Measurements from ENCODE around the gene RAPGEF1.
"Not testable (repeated sequence)": the region's sequence is repeated elsewhere in the genome, so short reads cannot be mapped to it uniquely, and the experiment has no call there.

Gene RAPGEF1

DNA sequence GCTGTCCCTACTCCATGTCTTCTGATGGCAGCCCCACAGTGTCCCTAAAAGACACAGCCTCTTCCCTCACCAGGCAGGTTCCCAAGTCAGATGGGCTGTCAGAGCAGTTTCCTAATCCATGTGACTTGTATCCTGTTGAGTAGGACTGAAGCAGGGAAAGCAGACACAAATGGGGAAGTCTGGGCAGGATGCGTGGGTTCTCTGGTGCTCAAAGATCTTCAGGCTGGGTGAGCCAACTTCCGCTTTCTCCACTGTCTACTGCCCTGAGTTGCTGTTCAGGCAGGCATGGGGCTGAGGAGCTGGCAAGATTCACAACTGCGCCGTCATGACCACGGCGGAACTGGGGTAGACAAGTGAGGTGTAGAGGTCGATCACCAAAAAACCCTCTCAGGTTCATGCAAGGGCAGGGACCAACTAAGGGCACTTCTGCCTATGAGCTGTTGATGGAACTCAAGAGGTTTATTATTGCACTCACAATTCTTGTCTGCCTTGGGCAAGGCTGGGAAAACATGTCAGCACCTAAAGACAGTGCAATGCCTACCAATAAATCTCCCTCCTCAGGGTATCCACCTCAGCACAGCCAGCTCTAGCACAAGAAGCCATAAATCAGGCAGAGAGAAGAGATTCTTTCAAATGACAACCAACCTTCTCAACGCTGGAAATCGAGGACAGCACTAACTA is 83.4 kb downstream of the RAPGEF1 start:
- peak in 37 of 58 donors; percentile 22 to 82 (median 50) for DNase-seq

DNA sequence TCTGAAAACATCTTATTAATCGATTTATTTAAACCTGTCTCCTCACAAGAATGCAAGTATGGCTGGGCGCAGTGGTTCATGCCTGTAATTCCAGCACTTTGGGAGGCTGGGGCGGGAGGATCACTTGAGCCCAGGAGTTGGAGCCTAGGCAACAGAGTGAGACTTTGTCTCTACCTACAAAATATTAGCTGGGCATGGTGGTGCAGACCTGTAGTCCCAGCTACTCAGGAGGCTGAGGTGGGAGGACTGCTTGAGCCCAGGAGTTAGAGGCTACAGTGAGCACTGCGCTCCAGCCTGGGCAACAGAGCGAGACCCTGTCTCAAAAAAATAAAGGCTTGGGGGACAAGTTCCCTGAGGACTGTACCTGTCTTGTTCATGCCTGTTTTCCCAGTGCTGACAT is 85.5 kb downstream of the RAPGEF1 start:
- not testable (repeated sequence) for DNase-seq

DNA sequence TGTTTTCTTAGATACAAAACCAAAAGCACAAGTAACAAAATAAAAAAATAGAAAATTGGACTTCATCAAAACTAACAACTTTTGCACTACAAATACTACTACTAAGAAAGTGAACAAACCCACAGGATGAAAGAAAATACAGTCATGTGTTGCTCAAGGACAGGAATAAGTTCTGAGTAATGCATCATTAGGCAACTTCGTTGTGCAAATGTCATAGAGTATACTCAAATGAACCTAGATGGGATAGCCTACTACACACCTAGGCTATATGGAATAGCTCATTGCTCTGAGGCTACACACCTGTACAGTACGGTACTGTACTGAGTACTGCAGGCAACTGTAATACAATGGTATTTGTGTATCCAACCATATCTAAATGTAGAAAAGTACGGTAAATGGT is 88.3 kb downstream of the RAPGEF1 start:
- no peak for DNase-seq

DNA sequence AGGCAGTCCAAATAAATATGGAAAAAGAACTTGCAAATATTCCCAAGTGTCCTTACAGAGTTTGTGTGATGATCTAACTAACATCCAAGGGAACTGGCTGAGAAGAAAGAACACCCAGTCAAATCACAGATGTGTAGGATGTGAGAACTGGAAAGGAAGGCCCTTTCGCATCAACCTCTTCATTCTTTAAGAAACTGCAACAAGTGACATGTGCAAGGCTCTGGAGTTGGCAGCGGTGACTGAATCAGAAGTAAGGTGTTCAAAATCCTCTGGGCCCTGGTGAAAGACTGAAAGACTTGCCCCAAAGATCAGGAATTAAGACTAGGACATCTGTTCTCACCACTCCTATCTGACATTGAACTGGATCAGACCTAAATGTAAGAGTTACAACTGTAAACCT is 88.7 kb downstream of the RAPGEF1 start:
- peak in 1 of 58 donors; percentile 35 for DNase-seq

DNA sequence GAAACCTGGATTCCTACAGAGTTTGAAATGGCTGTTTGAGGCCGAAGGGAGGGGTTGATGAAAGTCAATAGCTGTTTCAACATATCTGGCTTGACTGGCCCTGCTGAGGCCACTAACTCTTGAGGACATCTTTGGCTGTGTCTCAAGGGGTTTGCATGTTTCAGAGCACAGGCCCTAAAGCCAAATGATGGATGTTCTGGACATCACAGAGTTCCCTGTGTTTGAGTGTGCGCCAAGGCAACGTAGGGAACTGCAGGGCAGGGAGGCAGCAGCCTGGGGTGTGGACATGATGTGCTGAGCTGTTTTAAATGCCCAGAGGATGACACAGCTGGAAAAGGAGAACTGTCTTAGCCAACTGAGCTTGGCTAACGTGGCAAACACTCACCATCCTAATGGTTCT is 89.6 kb downstream of the RAPGEF1 start:
- DNase-seq: no peak

DNA sequence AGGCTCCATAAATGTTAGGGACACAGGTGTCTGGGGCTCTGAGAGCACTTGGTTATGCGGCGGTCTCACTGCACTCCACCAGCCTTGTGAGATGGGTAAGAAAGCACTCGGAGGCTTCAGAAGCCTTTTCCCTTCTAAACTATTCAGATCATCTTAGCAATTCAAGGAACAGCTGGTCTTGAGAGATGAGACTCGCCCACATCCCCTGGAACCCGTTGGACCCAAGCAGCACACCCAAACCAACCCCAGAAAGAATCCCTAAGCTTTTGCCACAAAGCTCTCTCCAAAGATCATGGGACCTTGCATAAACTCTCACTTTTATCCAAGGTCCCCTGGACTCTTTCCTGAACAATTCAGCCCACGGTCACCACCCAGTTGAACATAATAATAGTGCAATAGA is 90.2 kb downstream of the RAPGEF1 start:
- DNase-seq: no peak

DNA sequence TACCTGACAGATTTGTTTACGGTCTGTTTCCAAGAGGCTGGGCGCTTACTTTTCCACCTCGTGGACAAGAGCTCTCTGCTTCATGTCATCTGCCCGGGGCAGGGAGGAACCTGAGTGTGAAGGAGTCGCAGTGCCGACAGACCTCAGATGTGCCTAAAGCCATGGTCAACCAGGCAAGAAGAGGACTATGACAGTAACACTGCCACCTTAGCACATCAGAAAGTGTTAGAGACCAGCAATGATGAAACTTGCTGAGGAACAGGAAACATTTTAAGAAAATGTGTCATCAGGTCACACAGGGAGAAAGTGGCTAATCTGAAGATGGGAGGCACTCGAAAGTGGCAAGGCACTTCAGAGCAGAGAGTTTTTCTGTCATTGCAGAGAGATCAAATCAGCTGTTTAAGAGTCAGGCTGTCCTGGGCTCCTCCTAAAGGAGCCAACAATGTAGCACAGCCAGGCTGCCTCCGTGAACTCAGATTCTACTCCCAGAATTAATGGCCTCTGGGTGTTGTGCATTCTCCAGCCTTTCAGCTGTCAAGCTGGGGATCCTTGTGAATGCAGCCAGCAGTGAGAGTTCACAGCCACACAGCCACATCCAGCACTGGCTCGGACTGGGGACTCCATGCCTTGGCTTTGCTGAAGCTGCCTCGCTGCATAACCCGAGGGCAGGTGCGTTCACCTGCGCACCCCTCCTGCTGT is 94.6 kb downstream of the RAPGEF1 start:
- DNase-seq: no peak

DNA sequence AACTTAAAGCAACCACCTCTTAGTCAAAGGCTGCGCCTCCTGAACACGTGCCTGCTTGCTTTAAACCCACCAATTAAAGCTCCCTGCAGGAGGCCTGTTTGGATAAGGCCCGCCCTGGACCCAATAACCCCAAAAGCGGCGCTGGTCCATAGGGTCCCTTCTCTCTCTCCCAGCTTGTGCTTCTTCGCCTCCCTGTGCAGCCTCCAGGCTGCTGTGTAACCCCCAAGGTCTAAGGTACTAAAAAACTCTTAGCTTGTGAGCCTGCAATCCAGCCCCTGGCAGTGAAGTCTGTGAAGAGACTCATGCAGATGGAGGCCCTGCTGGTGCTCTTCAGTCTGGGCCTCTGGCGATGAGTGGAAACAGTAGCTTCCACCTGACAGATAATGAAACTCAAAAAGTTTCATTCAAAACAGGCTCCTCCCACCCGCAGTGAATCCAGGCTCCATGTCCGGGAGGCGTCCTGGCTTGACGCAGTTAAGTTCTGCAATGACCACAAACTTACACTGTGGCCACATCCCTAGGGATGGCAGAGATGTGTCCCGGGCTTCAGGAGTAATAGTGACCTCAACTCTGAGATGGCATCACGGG is 97.3 kb downstream of the RAPGEF1 start:
- no peak for DNase-seq

DNA sequence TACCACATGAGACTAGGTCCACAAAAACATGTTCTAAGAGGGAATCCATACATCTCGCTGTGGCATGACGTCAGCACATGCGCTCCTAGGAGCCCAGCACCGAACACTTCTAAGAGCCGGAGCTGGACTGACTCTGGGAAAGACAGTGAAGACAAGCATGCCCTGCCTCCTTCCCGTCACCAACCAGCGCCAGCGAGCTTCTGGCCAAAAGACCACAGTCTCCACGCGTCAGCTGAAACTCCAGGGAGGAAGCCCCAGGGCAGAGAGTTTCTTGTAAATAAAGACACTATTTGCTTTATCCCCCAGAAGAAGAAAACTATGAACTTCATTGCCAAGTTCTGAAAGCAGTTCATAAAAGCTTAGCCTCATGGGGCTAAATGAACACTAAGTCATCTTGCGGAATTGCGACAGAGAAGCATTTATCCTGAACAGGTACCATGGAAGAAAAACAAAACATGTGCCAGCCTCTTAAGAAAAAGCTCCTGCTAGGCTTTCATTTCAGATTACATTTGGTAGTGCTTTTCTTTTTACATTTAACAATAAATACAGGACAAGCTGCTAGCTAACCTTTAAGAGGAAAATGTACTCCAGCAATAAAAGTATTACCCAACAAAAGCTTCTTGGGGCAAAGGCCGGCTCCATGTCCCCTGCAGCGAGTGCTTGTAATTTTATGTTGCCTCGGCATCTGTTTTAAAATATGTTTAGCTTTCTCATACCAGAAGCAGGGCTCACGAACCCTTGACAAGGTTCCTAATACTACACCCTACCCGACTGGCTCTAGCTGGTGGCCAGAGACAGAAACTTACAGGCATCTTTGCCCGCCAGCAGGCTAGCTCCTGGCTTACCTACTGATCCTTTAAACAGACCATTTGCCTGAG is 98.0 kb downstream of the RAPGEF1 start:
- peak in 28 of 58 donors; percentile 11 to 69 (median 39) for DNase-seq

DNA sequence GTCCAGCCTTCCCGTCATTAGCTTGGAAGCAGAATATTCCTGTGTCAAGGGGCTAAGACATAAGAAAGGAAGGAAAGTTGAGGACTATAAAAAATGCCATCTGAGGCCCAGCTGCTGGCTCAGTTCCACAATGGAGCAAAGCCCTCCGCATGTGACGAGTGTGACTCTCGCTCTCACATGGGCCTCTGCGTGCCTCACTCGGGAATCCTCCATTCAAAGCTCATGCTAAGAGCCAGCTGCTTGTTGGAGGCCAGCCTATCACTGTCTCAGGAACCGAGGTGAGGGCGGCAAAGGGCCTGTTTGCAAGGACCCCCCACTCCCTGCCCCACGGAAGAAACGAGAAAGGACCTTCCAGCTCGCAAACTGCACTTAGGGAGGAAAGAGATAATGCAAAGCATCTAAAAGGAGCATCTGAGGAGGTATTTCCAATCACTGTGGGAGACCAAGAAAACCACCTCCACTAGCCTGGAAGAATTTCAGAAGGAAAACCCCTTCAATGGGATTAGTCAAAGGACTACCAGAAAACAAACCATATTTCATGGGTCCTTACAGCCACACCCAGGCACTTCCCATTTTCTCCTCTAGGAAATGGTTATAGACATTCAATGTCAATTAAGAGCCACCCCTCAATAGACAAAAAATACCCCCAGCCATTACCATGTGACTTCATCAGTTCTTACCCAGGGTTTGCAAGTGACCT is 99.3 kb downstream of the RAPGEF1 start:
- DNase-seq: peak in 1 of 58 donors; percentile 29

DNA sequence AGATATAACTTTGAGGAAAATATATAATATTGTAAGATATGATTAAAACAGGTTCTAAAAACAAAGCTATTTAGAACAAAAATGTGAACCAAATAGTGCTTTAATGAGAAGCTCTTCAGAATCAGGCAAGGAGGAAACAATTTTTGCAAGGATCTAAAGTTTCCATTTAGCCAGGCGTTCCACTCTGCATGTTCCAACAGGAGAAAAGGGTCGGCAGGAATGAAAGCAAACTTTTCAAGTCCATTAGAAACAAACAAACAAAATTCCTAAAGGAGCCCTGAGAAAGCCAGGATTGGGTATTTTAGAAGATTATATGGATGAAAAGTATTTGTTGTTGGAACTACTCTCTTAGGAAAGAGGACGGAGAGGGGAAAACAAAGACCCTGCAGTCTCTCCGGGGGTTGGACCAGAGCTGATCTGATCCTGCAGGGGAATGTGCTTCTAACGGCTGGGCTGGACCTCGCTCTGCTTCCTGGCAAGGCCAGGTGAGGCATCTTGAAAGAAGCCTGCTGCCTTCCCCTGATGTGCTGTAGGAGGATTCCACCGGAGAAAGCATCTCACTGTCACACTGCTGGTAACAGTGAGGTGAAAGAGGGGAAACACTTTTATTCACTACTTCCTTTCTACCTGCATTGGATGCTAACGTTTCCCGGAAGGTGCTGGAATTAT is 100.0 kb downstream of the RAPGEF1 start:
- no peak for DNase-seq

DNA sequence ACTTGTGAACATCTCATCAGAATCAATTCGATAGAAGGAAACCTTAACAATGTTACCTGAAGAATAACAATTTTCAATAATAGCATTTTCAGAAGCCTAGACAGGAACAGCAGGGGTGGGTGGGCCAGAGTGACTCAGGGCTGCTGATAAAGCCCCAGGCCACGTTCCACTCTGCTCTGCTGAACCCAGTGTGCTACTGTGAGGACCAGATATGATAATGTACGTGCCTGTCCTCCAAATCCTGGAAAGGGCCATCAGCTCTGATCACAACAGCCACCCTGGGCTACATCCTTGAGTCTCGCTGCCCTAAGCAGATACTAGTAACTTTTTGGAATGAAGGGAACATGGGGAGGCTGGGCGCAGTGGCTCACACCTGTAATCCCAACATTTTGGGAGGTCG is 103.3 kb downstream of the RAPGEF1 start:
- no peak for DNase-seq

DNA sequence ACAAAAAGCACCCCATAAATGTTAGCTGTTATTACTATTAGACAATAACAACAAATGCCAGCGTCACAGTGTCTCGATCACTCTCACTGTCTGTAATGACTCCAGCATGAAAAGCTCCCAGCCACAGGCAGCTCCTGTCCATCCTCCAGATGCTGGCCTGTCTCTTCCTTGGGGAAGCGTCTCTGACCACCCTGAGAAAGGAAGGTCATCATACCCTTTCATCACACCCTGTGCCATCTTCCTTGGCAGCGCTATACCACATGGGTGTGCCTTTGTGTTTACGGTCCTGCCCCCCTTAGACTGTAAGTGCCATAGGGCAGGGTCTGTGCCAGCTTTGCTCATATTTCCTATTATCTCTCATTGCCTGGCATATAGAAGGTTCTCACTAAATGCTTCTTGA is 104.0 kb downstream of the RAPGEF1 start:
- no peak for DNase-seq

DNA sequence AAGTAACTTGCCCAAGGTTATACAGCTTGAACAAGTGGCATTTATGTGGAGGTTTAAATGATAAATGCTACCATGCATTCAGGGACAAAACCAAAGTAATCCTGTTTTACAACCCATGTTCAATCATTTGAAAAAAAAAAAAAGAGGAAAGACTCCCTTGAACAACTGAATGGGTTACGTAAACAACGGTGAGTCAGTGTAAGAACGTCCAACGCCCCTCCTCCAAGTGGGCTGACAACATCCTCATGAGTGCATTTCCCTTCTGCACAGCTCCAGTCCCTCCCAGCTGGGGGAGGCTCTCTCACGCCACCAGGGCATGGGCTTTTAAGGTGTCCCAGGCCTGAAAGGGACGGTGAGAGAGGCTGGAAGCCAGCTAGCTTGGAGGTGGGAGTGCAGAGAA is 104.6 kb downstream of the RAPGEF1 start:
- DNase-seq: peak in 10 of 58 donors; percentile 18 to 60 (median 32)

DNA sequence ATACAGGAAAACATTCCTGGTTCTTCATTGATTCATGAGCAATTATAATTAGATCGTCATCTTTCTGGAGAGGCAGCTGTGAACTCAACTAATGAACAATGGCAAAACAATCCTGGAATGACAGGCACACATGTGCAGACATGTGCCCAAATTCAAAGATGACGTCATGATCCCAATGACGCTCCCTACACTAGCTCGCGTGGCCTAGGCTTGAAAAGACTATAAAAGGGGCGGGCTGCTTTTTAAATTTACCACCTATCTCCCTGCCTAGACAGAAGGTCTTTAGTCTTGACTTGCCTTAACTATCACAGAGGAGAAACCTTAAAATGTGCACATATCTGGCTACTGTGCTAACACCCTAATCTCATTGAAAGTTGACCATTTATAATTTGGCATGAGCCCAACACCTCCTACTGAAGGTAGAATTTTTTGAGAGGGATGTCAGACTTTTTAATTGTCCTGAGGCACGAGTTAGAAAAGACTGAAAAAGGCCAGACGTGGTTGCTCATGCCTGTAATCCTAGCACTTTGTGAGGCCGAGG is 106.3 kb downstream of the RAPGEF1 start:
- DNase-seq: no peak

DNA sequence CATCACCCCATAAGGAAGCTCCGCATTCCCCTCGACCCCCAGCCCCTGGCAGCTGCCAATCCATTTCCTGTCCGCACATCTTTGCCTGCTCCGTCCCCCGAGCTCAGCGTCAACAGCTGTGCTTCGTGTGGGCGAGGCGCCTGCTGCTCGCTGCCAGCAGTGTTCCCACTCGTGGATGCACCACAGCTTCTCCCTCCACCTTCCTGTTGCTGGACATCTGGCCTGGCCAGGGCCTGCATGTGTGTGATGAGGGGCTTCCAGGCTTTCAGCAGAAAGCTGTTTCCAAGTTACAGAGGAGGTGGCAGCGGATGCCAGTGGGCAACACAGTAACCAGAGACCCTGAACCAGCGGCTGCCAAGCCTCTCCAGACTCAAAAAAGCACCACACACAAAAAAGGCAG is 108.6 kb downstream of the RAPGEF1 start:
- DNase-seq: no peak

DNA sequence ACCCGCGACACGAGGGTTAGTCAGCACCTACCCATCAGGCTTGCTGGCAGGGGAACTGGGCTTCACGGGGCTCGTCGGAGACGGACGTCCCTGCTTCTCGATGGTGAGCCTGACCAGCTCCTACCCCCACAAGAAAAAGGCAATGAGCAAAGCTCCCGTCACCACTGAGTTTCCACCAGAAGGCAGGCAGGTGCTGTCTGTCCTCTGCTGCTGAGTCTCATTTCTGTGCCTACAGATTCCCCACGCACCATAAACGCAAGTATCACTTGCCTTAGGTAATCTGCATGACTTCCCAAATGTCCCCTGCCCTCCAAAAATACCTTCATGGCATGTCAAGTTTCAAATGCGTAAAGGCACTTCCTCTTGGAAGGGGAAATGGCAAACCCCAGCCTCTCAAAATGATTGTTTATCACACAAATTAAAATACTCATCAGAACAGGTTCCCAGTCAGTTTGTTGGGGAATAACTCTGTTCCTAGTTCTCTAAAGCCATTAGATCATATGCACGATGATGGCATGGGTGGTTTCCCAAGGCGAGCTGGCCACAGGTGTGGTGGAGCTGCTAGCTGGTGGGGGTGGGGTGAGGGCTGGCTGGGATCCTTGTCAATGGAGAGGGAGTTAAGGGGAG is 109.6 kb downstream of the RAPGEF1 start:
- DNase-seq: peak in 2 of 58 donors; percentile 30 to 40

DNA sequence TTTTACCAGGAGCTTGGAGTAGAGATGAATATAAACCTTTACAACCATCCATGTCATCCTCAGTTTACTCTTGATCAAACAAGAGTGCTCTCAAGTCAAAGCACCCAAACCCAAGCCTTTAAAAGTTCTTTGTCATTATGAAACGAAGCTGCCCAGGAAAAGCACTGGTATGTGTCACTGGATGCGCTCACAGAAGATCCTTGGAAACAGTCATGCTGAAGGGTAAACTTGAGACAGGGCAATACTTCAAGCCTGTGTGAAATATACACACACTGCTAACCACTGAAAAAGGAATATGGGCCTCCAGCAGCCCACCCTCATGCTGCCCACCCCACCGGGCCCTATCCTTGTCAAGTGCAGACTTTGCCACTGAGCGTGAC is 110.1 kb downstream of the RAPGEF1 start:
- DNase-seq: no peak

DNA sequence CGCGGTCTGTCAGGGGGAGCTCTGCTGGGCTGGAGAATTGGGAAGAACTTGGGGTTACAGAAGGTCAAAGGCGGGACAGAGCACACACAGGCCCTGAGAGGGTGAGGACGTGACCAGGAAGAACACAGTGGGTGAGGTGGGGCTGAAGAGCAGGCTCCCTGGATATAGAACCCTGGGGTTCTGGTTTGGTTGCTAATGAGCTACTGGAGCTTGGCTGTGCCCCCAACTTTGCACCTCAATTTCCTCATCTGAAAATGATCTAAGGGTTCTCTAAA is 110.7 kb downstream of the RAPGEF1 start:
- DNase-seq: no peak
